Measurements from ENCODE around the gene SLC66A1.

The SLC66A1 gene

DNA sequence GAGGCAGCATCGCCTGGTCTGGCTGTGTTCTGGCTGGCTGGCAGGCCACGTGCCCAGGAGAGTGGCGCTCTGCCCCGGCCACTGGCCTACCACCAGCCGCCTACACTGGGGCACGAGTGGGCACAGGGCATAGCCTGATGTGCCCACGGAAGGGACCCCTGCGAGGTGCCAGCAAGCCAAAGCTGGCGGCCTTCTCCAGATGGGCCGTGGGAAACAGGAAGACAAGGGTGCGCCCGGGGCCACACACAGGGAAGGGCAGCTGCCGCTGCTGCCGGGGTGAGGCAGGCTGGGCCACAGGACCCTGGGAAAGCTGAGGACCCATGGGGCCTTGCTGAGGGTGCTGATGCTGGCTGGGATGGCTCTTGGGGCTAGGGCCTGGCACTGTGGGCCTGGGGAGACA is 40.7 kb downstream of the SLC66A1 start:
- H3K36me3 ChIP-seq (ENCODE audit: insufficient read depth, low read length): no peaks in the 10 kb centered on the region
- no peaks in the 10 kb centered on the region for H3K27me3 ChIP-seq (ENCODE audit: insufficient read depth, low read length)
- no peak overlapping the region for H3K27ac ChIP-seq (ENCODE audit: low read depth, low read length)
- no peak overlapping the region for H2AFZ ChIP-seq (ENCODE audit: low read length, unreplicated experiment)
- no peak overlapping the region for H3K4me3 ChIP-seq (ENCODE audit: low read depth, low read length)
- no peaks in the 10 kb centered on the region for H3K4me1 ChIP-seq (ENCODE audit: control insufficient read depth, insufficient read depth, low read length, unreplicated experiment)
- no peaks in the 10 kb centered on the region for H3K79me2 ChIP-seq (ENCODE audit: control insufficient read depth, insufficient read depth, low read length, unreplicated experiment)

DNA sequence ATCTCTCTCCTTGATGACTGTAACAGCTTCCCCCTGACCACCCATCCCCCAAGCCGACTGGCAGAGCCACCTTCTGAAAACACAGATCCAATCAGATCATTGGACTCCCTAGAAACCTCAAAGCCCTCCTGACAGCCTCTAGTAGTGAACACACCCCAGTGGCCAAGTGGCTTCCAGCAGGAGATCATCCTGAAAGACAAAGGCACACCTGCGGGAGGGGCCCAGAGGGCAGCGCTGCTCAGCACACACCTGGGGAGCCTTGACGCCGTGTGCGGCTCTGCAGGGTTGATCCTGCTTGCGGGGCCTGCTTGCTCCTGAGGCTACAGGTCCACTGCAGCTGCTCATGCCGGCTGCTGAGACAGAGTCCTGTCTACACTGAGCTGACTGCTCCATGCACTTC is 41.5 kb downstream of the SLC66A1 start:
- Histone ChIP-seq H3K79me2 (ENCODE audit: control insufficient read depth, insufficient read depth, low read length, unreplicated experiment) (peaks cover 2% of the 10 kb centered on the region), H3K36me3 (ENCODE audit: insufficient read depth, low read length) (no peaks in the 10 kb centered on the region), H3K4me3 (ENCODE audit: low read depth, low read length) (no peak overlapping the region), H3K4me1 (ENCODE audit: control insufficient read depth, insufficient read depth, low read length, unreplicated experiment) (no peaks in the 10 kb centered on the region), H2AFZ (ENCODE audit: low read length, unreplicated experiment) (no peak overlapping the region), H3K27ac (ENCODE audit: low read depth, low read length) (no peak overlapping the region), H3K27me3 (ENCODE audit: insufficient read depth, low read length) (no peaks in the 10 kb centered on the region)

DNA sequence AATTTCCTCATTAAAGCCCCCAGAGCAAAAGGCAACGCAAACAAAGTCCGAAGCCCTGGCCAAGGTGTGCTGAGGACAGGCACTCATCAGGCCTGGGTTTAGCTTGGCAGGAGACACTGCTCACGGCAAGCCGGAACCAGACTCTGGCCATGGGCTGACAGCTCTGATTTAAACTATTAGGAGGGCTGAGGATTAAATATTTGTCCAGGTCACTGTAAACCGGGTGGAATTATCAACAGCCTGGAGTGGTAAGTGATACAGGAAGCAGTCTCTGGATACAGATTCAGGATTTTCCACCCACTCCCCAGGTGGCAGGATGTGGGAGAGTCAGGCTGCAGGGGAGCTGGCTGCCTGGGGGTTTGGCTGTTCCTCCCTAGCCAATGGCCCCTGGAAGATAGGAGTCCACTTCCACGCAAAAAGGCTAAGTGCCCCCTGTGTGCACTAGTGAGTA is 42.4 kb downstream of the SLC66A1 start:
- no peak overlapping the region for H3K27ac ChIP-seq (ENCODE audit: low read depth, low read length)
- no peak overlapping the region for H3K4me3 ChIP-seq (ENCODE audit: low read depth, low read length)
- H3K79me2 ChIP-seq (ENCODE audit: control insufficient read depth, insufficient read depth, low read length, unreplicated experiment): peaks cover 5% of the 10 kb centered on the region
- no peaks in the 10 kb centered on the region for H3K4me1 ChIP-seq (ENCODE audit: control insufficient read depth, insufficient read depth, low read length, unreplicated experiment)
- no peak overlapping the region for H2AFZ ChIP-seq (ENCODE audit: low read length, unreplicated experiment)
- H3K27me3 ChIP-seq (ENCODE audit: insufficient read depth, low read length): no peaks in the 10 kb centered on the region
- no peaks in the 10 kb centered on the region for H3K36me3 ChIP-seq (ENCODE audit: insufficient read depth, low read length)

DNA sequence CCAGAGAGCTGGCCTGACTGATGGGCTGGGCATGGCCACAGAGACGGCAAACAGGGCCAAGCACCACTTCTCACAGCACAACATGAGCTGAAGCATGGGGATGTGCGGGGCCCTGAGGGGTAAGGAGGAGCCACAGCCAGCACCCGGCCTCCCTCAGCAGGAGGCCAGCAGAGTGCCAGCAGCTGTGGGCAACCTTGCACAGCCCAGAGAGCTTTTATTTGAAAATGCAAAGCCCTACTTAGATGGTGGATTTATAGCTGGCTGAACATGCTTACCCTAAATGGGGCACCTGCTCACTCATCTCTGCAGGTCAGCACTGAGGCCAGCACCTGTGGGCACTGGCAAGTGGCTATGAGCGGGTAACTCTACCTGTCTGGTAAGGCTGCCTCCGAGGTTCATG is 44.1 kb downstream of the SLC66A1 start:
- Histone ChIP-seq H3K36me3 (ENCODE audit: insufficient read depth, low read length) (no peaks in the 10 kb centered on the region), H3K27ac (ENCODE audit: low read depth, low read length) (no peak overlapping the region), H2AFZ (ENCODE audit: low read length, unreplicated experiment) (no peak overlapping the region), H3K27me3 (ENCODE audit: insufficient read depth, low read length) (no peaks in the 10 kb centered on the region), H3K4me1 (ENCODE audit: control insufficient read depth, insufficient read depth, low read length, unreplicated experiment) (no peaks in the 10 kb centered on the region), H3K4me3 (ENCODE audit: low read depth, low read length) (no peak overlapping the region), H3K79me2 (ENCODE audit: control insufficient read depth, insufficient read depth, low read length, unreplicated experiment) (peaks cover 19% of the 10 kb centered on the region)

DNA sequence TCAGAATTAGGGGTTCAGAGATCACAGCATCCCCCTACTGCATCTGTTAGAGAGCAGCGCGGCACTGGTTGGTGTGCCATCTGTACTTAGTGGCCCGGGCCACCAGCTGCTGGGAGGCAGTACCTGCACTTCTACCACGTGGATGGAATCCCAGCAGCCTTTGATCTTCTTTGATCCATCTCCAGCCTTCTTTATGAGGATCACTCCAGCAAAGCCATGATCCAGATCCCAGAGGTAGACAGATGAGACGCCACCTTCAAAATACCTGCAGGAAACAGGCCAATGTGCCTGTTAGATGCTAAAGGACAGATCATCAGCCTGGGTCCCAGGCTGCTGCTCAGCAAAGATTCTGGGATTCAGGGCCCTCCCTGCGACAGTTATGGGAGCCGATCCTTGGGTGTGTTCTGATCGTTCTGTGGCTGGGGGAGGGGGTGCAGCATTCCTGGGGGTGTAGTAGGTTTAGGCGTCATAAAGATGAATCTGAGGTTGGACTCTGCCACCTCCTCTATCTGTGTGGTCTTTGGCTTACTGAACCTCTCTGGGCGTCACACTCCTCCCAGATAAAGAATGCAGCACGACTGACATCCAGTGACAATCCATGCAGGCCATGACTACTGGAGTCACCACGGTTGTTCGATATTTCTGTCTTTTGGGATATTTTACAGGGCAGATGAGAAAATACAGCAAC is 45.3 kb downstream of the SLC66A1 start:
- Histone ChIP-seq H3K27me3 (ENCODE audit: insufficient read depth, low read length) (no peaks in the 10 kb centered on the region), H3K36me3 (ENCODE audit: insufficient read depth, low read length) (no peaks in the 10 kb centered on the region), H2AFZ (ENCODE audit: low read length, unreplicated experiment) (no peak overlapping the region), H3K4me1 (ENCODE audit: control insufficient read depth, insufficient read depth, low read length, unreplicated experiment) (no peaks in the 10 kb centered on the region), H3K4me3 (ENCODE audit: low read depth, low read length) (no peak overlapping the region), H3K27ac (ENCODE audit: low read depth, low read length) (no peak overlapping the region), H3K79me2 (ENCODE audit: control insufficient read depth, insufficient read depth, low read length, unreplicated experiment) (peaks cover 19% of the 10 kb centered on the region)

DNA sequence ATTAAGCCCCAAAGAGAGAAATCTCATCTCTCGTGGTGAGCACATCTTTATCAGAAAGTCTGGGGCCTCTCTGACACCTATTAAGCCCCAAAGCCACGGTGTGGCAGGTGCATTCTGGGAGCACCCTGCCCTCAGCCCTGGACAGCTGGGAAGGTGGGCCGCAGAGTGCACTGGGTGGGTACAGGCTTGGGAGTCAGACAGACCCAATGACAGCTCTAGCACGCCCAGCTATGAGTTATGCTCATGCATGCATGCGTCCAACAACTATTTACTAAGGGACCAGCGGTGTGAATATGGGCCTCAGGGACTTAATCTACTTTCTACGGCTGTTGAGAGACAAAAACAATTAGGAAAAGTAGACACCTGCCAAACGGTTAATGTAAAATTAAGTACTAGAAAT is 46.6 kb downstream of the SLC66A1 start:
- Histone ChIP-seq H3K27ac (ENCODE audit: low read depth, low read length) (no peak overlapping the region), H3K36me3 (ENCODE audit: insufficient read depth, low read length) (no peaks in the 10 kb centered on the region), H3K4me1 (ENCODE audit: control insufficient read depth, insufficient read depth, low read length, unreplicated experiment) (no peaks in the 10 kb centered on the region), H3K4me3 (ENCODE audit: low read depth, low read length) (no peak overlapping the region), H2AFZ (ENCODE audit: low read length, unreplicated experiment) (no peak overlapping the region), H3K79me2 (ENCODE audit: control insufficient read depth, insufficient read depth, low read length, unreplicated experiment) (peaks cover 22% of the 10 kb centered on the region), H3K27me3 (ENCODE audit: insufficient read depth, low read length) (no peaks in the 10 kb centered on the region)

DNA sequence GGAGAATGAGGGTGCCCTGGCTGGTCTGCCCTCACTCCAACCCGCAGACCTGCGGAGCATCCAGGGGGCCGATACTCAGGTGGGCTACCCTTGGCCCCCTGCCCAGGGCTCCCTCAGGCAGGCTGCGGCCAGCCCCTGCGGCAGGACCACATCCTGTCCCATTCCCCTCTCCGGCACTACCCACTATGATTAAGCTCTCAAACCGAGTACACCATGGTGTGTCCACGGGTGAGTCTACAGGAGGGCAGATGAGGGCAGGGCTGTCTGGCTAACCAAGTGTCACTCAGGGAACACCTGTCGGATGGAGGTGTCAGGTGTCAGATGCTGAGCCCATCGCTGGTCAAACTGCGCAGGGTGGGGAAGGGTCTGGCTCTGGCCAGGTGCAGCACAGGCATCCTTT is 47.2 kb downstream of the SLC66A1 start:
- Histone ChIP-seq H3K79me2 (ENCODE audit: control insufficient read depth, insufficient read depth, low read length, unreplicated experiment) (peaks cover 27% of the 10 kb centered on the region), H2AFZ (ENCODE audit: low read length, unreplicated experiment) (no peak overlapping the region), H3K4me1 (ENCODE audit: control insufficient read depth, insufficient read depth, low read length, unreplicated experiment) (no peaks in the 10 kb centered on the region), H3K27me3 (ENCODE audit: insufficient read depth, low read length) (no peaks in the 10 kb centered on the region), H3K36me3 (ENCODE audit: insufficient read depth, low read length) (no peaks in the 10 kb centered on the region), H3K27ac (ENCODE audit: low read depth, low read length) (no peak overlapping the region), H3K4me3 (ENCODE audit: low read depth, low read length) (no peak overlapping the region)

DNA sequence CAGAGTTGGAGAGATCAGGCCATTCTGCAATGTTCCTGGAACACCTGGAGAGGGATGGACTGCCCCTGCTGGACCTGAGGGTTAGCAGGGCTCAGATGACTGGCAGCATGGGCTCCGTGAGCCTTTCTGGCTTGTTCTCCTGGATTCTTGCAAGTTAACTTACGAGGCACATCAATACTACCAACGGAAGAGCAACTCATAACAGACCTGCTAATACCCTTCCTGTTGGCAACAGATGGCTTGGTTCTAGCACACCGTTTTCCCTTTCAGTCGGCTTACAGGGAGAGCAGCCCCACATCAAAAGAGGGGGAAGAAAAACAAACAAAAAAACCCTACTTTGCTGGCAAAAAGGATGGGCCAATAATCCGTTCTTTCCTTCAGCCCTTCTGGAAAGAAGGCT is 47.9 kb downstream of the SLC66A1 start:
- Histone ChIP-seq H3K36me3 (ENCODE audit: insufficient read depth, low read length) (no peaks in the 10 kb centered on the region), H3K27ac (ENCODE audit: low read depth, low read length) (no peak overlapping the region), H3K79me2 (ENCODE audit: control insufficient read depth, insufficient read depth, low read length, unreplicated experiment) (peaks cover 28% of the 10 kb centered on the region), H3K4me1 (ENCODE audit: control insufficient read depth, insufficient read depth, low read length, unreplicated experiment) (no peaks in the 10 kb centered on the region), H3K4me3 (ENCODE audit: low read depth, low read length) (no peak overlapping the region), H2AFZ (ENCODE audit: low read length, unreplicated experiment) (no peak overlapping the region), H3K27me3 (ENCODE audit: insufficient read depth, low read length) (no peaks in the 10 kb centered on the region)

DNA sequence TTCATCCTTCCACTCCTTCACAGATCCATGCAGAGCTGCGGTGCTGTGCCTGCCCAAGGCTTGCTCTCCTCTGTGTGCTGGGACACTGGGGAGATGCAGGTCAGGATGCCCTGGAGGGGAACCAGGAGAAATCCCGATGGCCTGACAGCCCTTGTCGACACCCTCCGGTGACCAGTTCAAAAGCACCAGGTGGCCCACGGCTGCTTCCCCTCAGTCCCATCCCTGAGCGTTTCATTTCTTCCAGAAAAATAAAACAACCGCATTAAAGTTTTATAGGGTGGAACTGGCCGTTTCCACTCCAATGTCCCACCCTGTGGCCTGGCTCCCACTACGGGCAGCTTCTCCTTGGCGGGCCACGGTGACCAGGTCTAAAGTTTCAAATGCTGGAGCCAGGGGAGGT is 48.3 kb downstream of the SLC66A1 start:
- H3K4me1 ChIP-seq (ENCODE audit: control insufficient read depth, insufficient read depth, low read length, unreplicated experiment): no peaks in the 10 kb centered on the region
- no peak overlapping the region for H2AFZ ChIP-seq (ENCODE audit: low read length, unreplicated experiment)
- H3K27me3 ChIP-seq (ENCODE audit: insufficient read depth, low read length): no peaks in the 10 kb centered on the region
- no peak overlapping the region for H3K27ac ChIP-seq (ENCODE audit: low read depth, low read length)
- H3K36me3 ChIP-seq (ENCODE audit: insufficient read depth, low read length): no peaks in the 10 kb centered on the region
- H3K79me2 ChIP-seq (ENCODE audit: control insufficient read depth, insufficient read depth, low read length, unreplicated experiment): peaks cover 28% of the 10 kb centered on the region
- no peak overlapping the region for H3K4me3 ChIP-seq (ENCODE audit: low read depth, low read length)

DNA sequence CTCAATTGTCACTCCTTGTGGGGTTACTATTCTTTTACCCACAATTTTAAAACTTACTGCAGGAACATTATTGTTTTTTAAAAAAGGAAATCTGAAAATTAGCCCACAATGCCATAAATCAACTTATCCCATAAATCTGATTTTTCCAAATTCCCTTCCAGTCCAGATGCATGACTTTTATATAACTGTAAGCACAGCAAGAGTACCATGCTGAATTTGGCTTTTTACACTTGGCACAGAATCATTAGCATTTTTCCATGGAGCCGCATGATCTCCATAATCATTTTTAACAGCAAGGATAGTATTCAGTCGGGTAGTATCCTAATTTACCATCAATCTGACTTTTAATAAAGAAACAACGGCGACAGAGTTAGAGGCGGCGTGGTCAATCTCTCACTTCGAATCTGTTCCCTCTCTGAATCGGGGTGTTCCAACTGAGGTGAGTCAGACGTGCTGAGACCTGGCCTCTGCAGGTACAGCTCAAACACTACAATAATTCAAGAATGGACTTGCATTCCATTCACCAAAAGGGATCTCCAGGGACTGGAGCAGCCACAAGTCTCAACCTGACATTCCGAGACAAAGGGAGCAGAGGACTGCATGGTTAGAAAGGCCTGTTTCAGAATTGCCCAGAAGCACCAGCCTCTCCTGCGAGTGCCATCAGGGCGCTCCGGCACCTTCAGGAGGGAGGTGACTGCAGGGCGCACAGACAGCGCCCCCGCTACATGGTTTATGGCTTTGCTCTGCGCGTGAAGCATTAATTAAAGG is 48.9 kb downstream of the SLC66A1 start:
- no peaks in the 10 kb centered on the region for H3K36me3 ChIP-seq (ENCODE audit: insufficient read depth, low read length)
- no peaks in the 10 kb centered on the region for H3K4me1 ChIP-seq (ENCODE audit: control insufficient read depth, insufficient read depth, low read length, unreplicated experiment)
- no peak overlapping the region for H2AFZ ChIP-seq (ENCODE audit: low read length, unreplicated experiment)
- no peaks in the 10 kb centered on the region for H3K27me3 ChIP-seq (ENCODE audit: insufficient read depth, low read length)
- no peak overlapping the region for H3K4me3 ChIP-seq (ENCODE audit: low read depth, low read length)
- H3K27ac ChIP-seq (ENCODE audit: low read depth, low read length): no peak overlapping the region
- H3K79me2 ChIP-seq (ENCODE audit: control insufficient read depth, insufficient read depth, low read length, unreplicated experiment): peaks cover 31% of the 10 kb centered on the region

DNA sequence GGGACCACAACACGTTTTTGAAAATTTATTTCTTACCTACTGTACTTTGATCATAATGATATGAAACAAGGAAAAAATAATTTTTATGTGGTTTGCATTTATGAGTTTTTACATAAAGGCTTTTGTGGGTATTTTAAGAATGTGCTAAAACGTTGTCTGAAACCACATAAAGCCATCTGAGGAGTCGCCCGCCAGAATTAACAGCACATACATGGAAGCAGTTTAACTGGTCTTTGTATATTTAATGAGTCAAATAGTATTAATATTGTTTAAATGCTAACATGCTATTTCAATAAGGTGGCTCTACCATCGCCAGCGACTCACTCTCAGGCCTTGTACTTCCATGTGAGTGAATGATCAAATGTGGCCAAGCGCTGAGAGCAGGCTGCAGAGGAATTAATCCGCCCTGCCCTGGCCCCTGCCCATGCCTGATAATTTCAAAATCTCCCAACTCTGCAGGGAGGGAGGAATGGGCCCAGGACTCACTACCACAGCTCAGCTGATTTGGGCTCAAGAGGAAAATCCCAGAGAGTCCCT is 49.6 kb downstream of the SLC66A1 start:
- no peak overlapping the region for H3K27ac ChIP-seq (ENCODE audit: low read depth, low read length)
- no peak overlapping the region for H3K4me3 ChIP-seq (ENCODE audit: low read depth, low read length)
- peaks cover 31% of the 10 kb centered on the region for H3K79me2 ChIP-seq (ENCODE audit: control insufficient read depth, insufficient read depth, low read length, unreplicated experiment)
- no peak overlapping the region for H2AFZ ChIP-seq (ENCODE audit: low read length, unreplicated experiment)
- H3K27me3 ChIP-seq (ENCODE audit: insufficient read depth, low read length): no peaks in the 10 kb centered on the region
- no peaks in the 10 kb centered on the region for H3K4me1 ChIP-seq (ENCODE audit: control insufficient read depth, insufficient read depth, low read length, unreplicated experiment)
- no peaks in the 10 kb centered on the region for H3K36me3 ChIP-seq (ENCODE audit: insufficient read depth, low read length)

Measured in ACC112 (cell line).